Endothelial cell of umbilical vein (primary cell): ENCODE measurements around the gene TTC4. TPM values are rescaled to one million over a fixed set of nuclear protein-coding genes. Genes with fewer than 3 reads are reported as not detected.

Source experiments
- BruUV-seq: library from RNA; stranded (reverse); fragments of 400-500 nt; replicated peaks from 2 replicates; lab custom pipeline; 2021; lab: Mats Ljungman, UMichigan
- CTCF ChIA-PET: fragments of 300-600, 350-600 bp; sonication (Branson Sonifier 250); formaldehyde crosslinking; loops from one replicate; lab custom pipeline; 2021; ENCODE audit warnings: antibody characterized with exemption, inconsistent platforms; lab: Charles Lee
- POLR2A ChIA-PET: fragments of 300-600, 350-600 bp; sonication (Branson Sonifier 250); formaldehyde crosslinking; loops from one replicate; lab custom pipeline; 2021; ENCODE audit warnings: antibody characterized with exemption, inconsistent platforms; lab: Charles Lee
- DNase-seq: peaks from one replicate; pipeline ENCODE4 v3.0.0-alpha.2; 2011; ENCODE audit warnings: low read depth, low spot score
- FAIRE-seq: peaks from 2 replicates; lab custom pipeline; 2011; peaks lifted over from hg19 to GRCh38; lab: Jason Lieb, UNC
- H2AFZ ChIP-seq: 2 replicates; pipeline ENCODE4 v1.6.0; 2012; ENCODE audit warnings: low read depth, low read length, control low read depth, inconsistent platforms
- H3K27ac ChIP-seq: 2 replicates; pipeline ENCODE4 v1.5.1; 2011; ENCODE audit warnings: low read depth, mild to moderate bottlenecking, control low read depth, low read length, moderate library complexity; ENCODE audit not compliant: insufficient read depth
- H3K27me3 ChIP-seq, 2 experiments: 2 replicates each; pipeline versions ENCODE4 v1.6.0 to v1.6.1; 2011; ENCODE audit warnings: low read length in 2 of 2, mixed read lengths in 1 of 2; ENCODE audit not compliant: control insufficient read depth in 2 of 2, insufficient read depth in 2 of 2
- H3K36me3 ChIP-seq, 2 experiments: 2 replicates in 1 of 2; 3 replicates in 1 of 2; pipeline ENCODE4 v1.5.1; 2011; ENCODE audit warnings: low read length in 2 of 2, mild to moderate bottlenecking in 1 of 2, moderate library complexity in 1 of 2; ENCODE audit not compliant: control insufficient read depth in 2 of 2, insufficient read depth in 2 of 2; ENCODE audit errors: extremely low read depth in 1 of 2
- H3K4me1 ChIP-seq: 3 replicates; pipeline ENCODE4 v1.5.1; 2011; ENCODE audit warnings: mild to moderate bottlenecking, low read length; ENCODE audit not compliant: control insufficient read depth, insufficient read depth; ENCODE audit errors: extremely low read depth
- H3K4me2 ChIP-seq: 2 replicates; pipeline ENCODE4 v1.6.1; 2011; ENCODE audit warnings: low read length, control low read depth, mixed read lengths; ENCODE audit not compliant: insufficient read depth
- H3K4me3 ChIP-seq, 3 experiments: fragments of 200-600 bp in 1 of 3; sonication (generic), shearing (Covaris generic) in 1 of 3; replicated peaks in 1 of 3; 2 replicates each; pipeline ENCODE4 v1.5.1; 2011 to 2016; ENCODE audit warnings: control low read depth in 3 of 3, low read length in 3 of 3, mild to moderate bottlenecking in 2 of 3, inconsistent platforms in 1 of 3, low read depth in 1 of 3, moderate library complexity in 1 of 3; ENCODE audit not compliant: insufficient read depth in 1 of 3
- H3K79me2 ChIP-seq: 2 replicates; pipeline ENCODE4 v1.6.0; 2012; ENCODE audit warnings: low read length, inconsistent platforms; ENCODE audit not compliant: control insufficient read depth, insufficient read depth
- H3K9ac ChIP-seq: replicated peaks from 2 replicates; pipeline ENCODE3; 2011; ENCODE audit warnings: low read length, control low read depth; ENCODE audit not compliant: insufficient read depth; ENCODE audit errors: extremely low read depth
- H3K9me1 ChIP-seq: replicated peaks from 3 replicates; pipeline ENCODE4 v1.6.0; 2011; ENCODE audit warnings: mild to moderate bottlenecking, low read length; ENCODE audit not compliant: control insufficient read depth, insufficient read depth; ENCODE audit errors: extremely low read depth
- H3K9me3 ChIP-seq: replicated peaks from 2 replicates; pipeline ENCODE4 v1.5.1; 2012; ENCODE audit warnings: low read length, inconsistent platforms; ENCODE audit not compliant: control insufficient read depth, insufficient read depth
- H4K20me1 ChIP-seq: replicated peaks from 2 replicates; pipeline ENCODE3; 2011; ENCODE audit warnings: mild to moderate bottlenecking, low read length; ENCODE audit not compliant: control insufficient read depth, insufficient read depth; ENCODE audit errors: extremely low read depth
- CTCF ChIP-seq, 2 donors: IDR thresholded peaks; 1 replicate in 1 of 2; 2 replicates in 1 of 2; pipeline ENCODE4 v1.5.1; 2011; ENCODE audit warnings: low read length in 2 of 2, mild to moderate bottlenecking in 2 of 2, moderate library complexity in 2 of 2, control low read depth in 1 of 2, inconsistent platforms in 1 of 2, low read depth in 1 of 2; ENCODE audit not compliant: insufficient read depth in 1 of 2; ENCODE audit errors: extremely low read depth in 1 of 2
- EZH2 ChIP-seq: IDR thresholded peaks from 2 replicates; pipeline ENCODE4 v1.6.1; 2012; ENCODE audit warnings: borderline replicate concordance, low read depth, mild to moderate bottlenecking, moderate library complexity, low read length, inconsistent platforms; ENCODE audit not compliant: severe bottlenecking
- FOS ChIP-seq: IDR thresholded peaks from 2 replicates; pipeline ENCODE4 v1.6.1; 2011; ENCODE audit warnings: mild to moderate bottlenecking, low read length, moderate library complexity, borderline replicate concordance; ENCODE audit not compliant: insufficient read depth
- GATA2 ChIP-seq: IDR thresholded peaks from 2 replicates; pipeline ENCODE4 v1.7.0; 2011; ENCODE audit warnings: low read depth, mild to moderate bottlenecking, moderate library complexity, mixed read lengths, low read length; ENCODE audit not compliant: insufficient read length, insufficient read depth
- JUN ChIP-seq: IDR thresholded peaks from 2 replicates; pipeline ENCODE4 v1.6.1; 2011; ENCODE audit warnings: borderline replicate concordance, low read depth; ENCODE audit not compliant: insufficient read length, insufficient read depth
- MYC ChIP-seq: IDR thresholded peaks from one replicate; pipeline ENCODE4 v1.6.1; 2011; ENCODE audit warnings: mild to moderate bottlenecking, low read depth, low read length
- POLR2A ChIP-seq: IDR thresholded peaks from 2 replicates; pipeline ENCODE4 v1.6.1; 2012; ENCODE audit warnings: low read depth, mild to moderate bottlenecking, control low read depth, low read length
- POLR2AphosphoS5 ChIP-seq: IDR thresholded peaks from 2 replicates; pipeline ENCODE4 v1.6.1; 2012; ENCODE audit warnings: low read depth, mild to moderate bottlenecking, control low read depth, low read length, moderate library complexity; ENCODE audit not compliant: insufficient read depth
- dilution Hi-C: fragments of 300-500 bp; cut with MboI; formaldehyde crosslinking; loops from one replicate; pipeline ENCODE4 v1.15.0; 2019; ENCODE audit warnings: low sequenced_read_pairs; ENCODE audit not compliant: extremely low pct_ligation_motif_present
- intact Hi-C: fragments of 100-400 bp; cut with micrococcal nuclease; formaldehyde crosslinking; loops from one replicate; pipeline ENCODE4 v1.10.0; 2022
- polyA plus RNA-seq, 4 experiments: library from polyadenylated mRNA; depleted of rRNA in 3 of 4; stranded (reverse) in 3 of 4; unstranded in 1 of 4; fragments of >200 nt; gene quantifications; 2 replicates each; pipeline versions ENCODE4 v1.2.1 to v1.2.3, GENCODE V29; 2011 to 2012; ENCODE audit warnings: missing spikeins in 1 of 4
- total RNA-seq: library from RNA; stranded (reverse); gene quantifications from 2 replicates; pipeline ENCODE4 v1.2.3, GENCODE V29; 2021

Gene TTC4
- total and polyA plus RNA-seq, 2 donors (not counting 3 experiments of a cell fraction or from before 2014, with no cell fraction given) = 19.2 to 28.8 TPM

GRCh38 chr1:54764922-54765561 is 49.4 kb downstream of the TTC4 start:
- ChIA-PET CTCF (interaction anchor here (0.6 kb wide), 1 partner anchor 264 kb away, joined by 3 read pairs; no protein-coding TSS in a partner anchor), POLR2A (no interaction called here)
- Histone ChIP-seq H3K27ac (no peak overlapping the region), H3K27me3 (peaks cover 0 to 9% of the 10 kb centered on the region in 2 experiments), H3K79me2 (no peaks in the 10 kb centered on the region), H3K9ac (peak overlapping the region; percentile 25), H3K4me2 (peak overlapping the region; percentile 54), H3K36me3 (no peaks in the 10 kb centered on the region), H3K9me1 (no peaks in the 10 kb centered on the region), H3K4me1 (peaks cover 5% of the 10 kb centered on the region), H4K20me1 (no peaks in the 10 kb centered on the region), H3K9me3 (no peaks in the 10 kb centered on the region), H2AFZ (peak overlapping the region; percentile 42), H3K4me3 (peak overlapping the region; percentile 27 to 76 (median 44))
- DNase-seq (no peak), FAIRE-seq (no peak)
- dilution Hi-C loops (no loop called here), intact Hi-C loops (loop anchor here (1.0 to 10.0 kb wide), 4 partner anchors 50 to 430 kb away; partner anchors contain the start of genes DHCR24 and TTC4)
- BruUV-seq = no TSS peak
- TF ChIP-seq CTCF (IDR thresholded peaks at IDR 0.05; ENCODE audit: extremely low read depth in 1 of 2, insufficient read depth in 1 of 2, low read depth in 1 of 2, low read length in 2 of 2) (no peak), MYC (no peak), GATA2 (no peak), POLR2A (no peak), JUN (no peak), POLR2AphosphoS5 (no peak), EZH2 (no peak), FOS (no peak)
